Stimulated activated CD4-positive, alpha-beta T cell treated with anti-CD3 and anti-CD28 coated beads, Interleukin-15, amount 100 ng/mL, for 24 hours (primary cell): ENCODE results near the gene SHMT2.
"Not testable (repeated sequence)": the region's sequence is repeated elsewhere in the genome, so short reads cannot be mapped to it uniquely, and the experiment has no call there.

Experiments
- DNase-seq: peaks from one replicate; pipeline ENCODE4 v3.0.0-alpha.2; 2020

The SHMT2 gene

DNA sequence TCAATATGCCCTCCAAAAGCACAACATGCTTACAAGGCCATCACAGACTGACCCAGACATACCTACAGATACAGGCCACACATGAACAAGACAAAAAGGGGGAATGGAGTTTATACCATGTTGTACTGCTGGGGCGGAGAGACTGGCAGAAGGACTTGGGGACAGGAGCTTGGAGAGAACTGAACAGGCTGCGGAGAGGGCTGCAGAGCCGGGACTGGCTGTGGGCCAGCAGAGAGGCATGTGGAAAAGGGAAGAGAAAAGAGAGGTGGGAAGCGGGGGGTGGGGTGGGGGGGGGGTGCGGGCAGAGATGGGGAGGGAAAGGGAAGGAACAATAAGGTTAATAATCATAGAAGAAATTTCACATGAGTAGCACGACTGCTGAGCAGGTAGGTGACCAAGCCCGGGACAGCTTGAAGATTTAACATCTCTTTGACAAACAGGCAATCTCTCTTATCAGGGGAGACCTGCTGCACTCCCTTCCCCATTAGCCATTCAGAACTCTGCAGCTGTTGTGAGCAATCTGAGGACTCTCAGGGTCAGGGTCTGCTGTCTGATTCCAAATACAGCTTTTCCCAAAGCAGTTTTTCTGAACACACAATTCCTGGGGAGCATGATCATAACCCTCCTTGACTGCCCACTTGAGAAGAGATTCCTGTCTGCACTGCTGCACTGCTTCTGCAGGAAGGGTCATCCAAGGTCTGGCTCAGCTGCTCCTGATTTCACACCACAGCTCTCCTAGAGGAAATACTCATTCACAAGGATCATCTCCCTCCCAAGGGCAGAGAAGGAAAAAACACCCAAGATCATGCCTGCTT, 43.0 kb downstream of the SHMT2 start:
- DNase-seq, result no peak

DNA sequence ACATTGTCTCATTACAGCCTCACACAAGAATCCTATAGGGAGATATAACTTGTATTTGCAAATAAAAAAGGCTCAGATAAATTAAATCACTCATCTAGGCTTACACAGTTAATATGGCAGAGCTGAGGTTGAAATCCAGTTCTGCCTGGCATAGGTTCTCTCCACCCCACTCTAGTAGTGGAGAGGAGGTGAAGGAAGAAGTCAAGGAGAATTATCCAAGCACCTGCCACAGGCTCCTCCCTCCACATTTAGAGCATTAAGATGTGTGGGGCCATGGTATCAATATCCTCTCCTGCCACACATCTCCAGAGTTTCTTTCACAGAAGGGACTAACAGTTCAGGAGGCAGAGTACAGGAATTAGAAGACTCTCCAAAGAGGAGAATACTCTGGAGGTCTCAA, 44.0 kb downstream of the SHMT2 start:
- DNase-seq, result no peak

DNA sequence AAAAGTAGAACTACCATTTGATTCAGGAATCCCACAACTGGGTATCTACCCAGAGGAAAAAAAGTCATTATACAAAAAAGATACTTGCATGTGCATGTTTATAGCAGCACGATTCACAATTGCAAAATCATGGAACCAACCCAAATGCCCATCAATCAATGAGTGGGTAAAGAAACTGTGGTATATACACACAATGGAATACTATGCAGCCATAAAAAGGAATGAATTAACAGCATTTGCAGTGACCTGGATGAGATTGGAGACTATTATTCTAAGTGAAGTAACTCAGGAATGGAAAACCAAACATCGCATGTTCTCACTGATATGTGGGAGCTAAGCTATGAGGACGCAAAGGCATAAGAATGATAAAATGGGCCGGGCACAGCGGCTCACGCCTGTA, 46.7 kb downstream of the SHMT2 start:
- not testable (repeated sequence) for DNase-seq

DNA sequence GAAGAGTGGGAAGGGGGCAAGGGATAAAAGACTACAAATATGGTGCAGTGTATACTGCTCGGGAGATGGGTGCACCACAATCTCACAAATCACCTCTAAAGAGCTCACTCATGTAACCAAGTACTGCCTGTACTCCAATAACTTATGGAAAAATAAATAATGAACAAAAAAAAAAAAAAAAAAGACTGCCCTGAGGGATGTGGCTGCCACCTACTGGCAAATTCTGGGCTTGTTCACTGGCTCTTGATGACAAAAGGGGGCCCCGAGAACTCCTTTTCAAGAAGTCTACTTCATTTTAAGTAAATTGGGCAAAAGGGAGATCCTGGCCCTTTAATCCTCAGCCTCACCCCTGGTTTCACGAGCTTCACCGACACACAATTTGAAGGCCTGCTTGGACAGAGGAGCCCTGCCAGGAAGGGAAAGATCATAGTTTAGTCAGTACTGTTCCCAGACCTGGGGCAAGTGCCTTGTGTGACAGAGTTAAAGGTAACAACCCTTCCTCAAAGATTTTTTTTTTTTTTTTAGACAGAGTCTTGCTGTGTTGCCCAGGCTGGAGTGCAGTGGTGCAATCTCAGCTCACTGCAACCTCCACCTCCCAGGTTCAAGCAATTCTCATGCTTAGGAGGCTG, 47.5 kb downstream of the SHMT2 start:
- DNase-seq, result peak; percentile 37

DNA sequence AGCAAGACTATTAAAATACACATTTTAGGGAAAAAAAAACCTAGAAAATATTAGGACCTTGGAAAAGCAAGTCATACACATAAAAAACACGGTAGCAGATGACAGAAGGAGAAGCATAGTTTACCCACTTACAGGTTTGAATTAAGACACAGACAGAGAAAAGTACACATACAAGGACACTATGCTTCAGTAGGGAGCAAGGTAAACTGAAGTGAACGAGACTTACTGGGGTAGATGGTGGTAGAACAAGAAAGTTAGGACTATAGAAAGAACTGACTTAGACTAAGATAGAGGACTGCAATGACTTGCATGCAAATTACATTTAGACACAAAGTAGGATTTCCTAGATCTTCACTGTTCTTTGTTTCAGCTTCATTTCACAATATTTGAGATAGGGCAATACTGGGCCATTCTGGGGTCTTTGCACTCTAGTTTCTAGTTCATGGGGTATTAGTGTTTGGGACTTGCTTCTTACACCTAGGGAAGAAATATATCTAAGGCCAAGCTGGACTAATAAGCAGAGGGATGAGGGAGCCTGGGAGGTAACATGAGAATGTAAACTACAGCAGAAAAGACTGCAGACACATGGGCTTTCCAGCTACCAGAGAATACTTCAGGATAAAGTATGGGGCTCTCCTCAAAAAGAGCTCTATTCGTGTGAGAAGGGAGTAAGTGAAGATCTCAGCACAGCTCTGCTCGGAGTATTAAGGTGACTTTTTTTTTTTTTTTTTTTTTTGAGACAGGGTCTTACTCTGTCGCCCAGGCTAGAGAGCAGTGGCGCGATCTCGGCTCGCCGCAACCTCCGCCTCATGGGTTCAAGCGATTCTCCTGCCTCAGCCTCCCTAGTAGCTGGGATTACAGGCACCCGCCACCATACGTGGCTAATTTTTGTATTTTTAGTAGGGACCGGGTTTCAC, 49.2 kb downstream of the SHMT2 start:
- no peak for DNase-seq

DNA sequence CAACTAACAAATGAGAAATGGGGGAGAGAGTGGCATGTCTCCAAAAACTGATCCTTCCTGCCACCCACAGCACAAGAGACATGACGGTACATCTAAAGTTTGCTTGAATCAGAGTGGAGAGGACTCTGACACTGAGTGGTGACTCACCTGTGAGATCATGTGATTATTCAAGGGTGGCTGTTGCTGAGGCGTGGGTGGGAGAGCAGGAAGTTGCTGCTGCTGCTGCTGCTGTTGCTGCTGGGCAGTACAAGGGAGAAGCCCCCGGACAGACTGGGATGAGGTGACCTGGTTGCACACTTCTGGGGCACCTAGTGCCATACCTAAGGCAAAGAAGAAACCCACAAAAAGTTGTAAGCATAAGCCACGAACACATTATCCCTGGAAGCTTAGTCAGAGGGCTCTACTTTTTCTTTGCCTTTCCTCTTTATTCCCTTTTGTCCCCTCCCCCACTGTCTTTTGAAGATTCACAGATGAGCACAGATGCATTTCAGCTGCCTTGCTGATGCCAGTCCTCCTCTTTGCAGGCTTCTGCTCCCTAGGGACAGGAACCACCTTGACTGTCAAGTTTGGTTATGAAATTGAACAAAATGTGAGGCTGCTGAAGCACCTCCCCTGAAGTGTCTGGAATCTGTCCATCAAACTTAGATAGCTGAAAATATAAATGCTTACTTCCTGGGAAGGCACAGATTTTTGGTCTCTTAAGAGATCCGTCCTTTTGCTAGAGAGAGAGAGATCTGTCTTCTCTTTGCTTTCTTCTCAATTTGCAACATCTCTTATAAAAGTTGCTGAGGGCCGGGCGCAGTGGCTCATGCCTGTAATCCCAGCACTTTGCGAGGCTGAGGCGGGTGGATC, 50.9 kb downstream of the SHMT2 start:
- peak; percentile 83 for DNase-seq

DNA sequence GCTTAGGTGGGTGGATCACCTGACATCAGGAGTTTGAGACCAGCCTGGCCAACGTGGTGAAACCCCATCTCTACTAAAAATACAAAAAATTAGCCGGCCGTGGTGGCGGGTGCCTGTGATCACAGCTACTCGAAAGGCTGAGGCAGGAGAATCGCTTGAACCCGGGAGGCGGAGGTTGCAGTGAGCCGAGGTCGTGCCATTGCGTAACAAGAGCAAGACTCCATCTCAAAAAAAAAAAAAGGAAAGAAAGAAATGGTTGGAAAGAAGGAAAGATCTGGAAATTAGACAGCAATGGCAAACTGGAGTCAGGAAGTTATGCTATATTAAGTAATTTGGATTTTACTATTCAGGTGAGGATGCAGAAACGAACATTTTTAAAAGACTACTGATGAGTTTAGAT, 52.6 kb downstream of the SHMT2 start:
- not testable (repeated sequence) for DNase-seq
